ENCODE data around the gene SLC9C1.

The SLC9C1 gene

DNA sequence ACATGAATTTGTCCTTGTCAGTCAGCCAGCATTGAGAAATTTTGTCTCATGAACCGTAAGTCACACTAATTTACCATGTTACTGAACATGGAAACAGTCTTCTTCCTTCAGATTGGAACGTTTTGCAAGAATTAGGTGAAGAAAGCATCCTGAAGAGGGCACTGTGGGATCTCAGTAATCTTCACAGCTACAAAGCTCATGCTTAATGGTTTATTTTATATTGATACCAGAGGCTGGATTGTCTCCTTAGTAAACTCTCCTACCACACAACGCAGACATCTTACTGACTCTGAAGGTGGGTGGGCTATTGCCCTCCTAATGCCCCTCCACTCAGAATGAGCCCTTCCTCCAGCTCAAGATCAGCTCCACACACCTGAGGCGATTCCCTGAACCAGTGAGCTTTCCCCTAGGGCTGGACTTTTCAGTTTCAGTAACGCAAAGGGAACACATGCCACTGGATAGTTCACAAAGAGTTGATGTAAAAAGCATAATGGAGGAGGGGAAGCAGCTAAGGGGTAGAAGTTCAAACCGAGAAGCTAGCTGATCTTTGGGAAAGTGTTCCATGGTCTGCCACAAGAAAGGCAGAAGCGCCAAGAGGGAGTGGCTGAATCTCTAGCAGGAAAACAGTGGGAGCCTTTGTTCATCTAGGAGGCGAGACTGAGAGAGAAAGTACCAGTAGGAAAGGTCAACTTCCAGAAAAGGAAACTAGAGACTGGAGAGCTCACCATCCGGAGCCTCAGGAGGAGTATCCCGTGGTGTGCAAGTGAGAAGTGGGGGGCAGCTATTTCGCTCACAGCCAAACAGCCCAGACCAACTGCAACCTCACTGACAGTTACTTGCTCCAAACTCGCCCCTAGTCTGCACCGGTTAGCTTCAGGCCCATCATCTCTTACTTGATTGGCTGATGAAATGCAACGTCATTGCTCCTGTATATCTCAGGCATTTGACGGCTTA, at the start of gene SLC9C1:
Gene SLC9C1, minus strand, starts transcription at position 849 of the 954 bp plus-strand sequence. CDS start 7,425 bp downstream, outside the sequence.
- no peak within 1 kb of the TSS for H3K27ac ChIP-seq
- TF ChIP-seq ZFX (IDR thresholded peaks at IDR 0.05), result no peak
- TF ChIP-seq, protein P1, sequence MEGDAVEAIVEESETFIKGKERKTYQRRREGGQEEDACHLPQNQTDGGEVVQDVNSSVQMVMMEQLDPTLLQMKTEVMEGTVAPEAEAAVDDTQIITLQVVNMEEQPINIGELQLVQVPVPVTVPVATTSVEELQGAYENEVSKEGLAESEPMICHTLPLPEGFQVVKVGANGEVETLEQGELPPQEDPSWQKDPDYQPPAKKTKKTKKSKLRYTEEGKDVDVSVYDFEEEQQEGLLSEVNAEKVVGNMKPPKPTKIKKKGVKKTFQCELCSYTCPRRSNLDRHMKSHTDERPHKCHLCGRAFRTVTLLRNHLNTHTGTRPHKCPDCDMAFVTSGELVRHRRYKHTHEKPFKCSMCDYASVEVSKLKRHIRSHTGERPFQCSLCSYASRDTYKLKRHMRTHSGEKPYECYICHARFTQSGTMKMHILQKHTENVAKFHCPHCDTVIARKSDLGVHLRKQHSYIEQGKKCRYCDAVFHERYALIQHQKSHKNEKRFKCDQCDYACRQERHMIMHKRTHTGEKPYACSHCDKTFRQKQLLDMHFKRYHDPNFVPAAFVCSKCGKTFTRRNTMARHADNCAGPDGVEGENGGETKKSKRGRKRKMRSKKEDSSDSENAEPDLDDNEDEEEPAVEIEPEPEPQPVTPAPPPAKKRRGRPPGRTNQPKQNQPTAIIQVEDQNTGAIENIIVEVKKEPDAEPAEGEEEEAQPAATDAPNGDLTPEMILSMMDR (conservative IDR thresholded peaks at IDR 0.05), result peak; percentile 64

DNA sequence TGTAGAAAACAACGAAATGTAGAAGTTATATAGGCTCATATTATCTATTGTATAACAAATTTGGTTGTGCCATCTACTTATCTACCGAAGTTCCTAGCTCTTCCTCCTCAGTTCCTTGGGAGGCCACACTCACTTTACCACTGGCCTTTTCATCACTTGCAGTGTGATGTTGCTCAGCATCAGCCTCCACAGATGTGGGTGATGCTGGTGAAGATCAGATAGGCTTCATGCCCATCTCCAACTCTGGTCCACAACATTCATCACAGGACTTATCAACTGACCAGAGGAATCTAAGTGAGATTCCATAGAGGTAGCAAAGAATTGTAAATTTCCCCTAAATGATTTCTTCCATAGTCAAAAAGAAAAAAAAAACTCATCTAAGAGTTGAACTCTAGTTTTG, 47.4 kb upstream of the SLC9C1 start:
- H3K27ac ChIP-seq, result no peak overlapping the region

DNA sequence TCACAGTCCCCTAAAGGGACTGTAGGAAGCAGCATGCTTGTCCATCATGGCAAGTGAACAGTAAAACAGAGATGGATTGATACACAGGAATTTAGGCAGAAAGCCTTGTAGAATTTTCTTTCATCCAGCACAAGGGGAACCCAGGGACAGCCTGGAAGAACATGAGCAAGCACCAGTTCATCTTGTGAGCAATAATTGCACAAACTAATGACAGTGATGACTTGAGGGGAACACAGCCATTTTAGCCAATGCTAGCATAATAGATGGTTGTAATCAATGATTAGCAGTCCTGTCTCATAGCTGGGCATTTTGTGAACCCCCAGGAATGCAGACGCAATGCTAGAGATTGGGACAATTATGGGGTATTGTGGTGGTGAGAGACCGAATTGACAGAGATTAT, 45.6 kb upstream of the SLC9C1 start:
- no peak overlapping the region for H3K27ac ChIP-seq
- TF ChIP-seq ZFX (IDR thresholded peaks at IDR 0.05), result no peak
- TF ChIP-seq, protein P1 (conservative IDR thresholded peaks at IDR 0.05), result no peak

More for the DNA sequence above, 47.4 kb upstream of the SLC9C1 start:
- TF ChIP-seq, protein P1 (conservative IDR thresholded peaks at IDR 0.05), result no peak
- no peak for TF ChIP-seq ZFX (IDR thresholded peaks at IDR 0.05)

DNA sequence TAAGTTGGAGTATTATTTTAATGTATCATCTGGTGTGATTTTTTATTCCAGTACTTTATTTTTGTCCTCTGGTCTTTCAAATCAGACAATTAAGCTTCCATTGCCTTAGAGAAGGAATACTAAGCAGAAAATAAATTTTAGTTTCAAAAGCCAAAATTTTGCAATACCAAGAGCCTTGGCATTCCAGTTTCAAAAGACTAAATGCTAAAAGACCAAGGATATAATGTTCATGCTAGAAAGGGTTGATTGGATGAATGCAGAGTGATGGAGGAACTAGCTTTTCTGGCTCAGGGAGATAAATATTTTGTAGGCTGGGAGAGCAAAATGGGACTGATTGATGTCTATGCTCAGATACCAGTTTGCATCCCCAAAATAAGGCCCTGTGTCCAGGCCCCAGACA, 45.1 kb upstream of the SLC9C1 start:
- no peak for TF ChIP-seq ZFX (IDR thresholded peaks at IDR 0.05)
- TF ChIP-seq, protein P1 (conservative IDR thresholded peaks at IDR 0.05), result no peak
- no peak overlapping the region for H3K27ac ChIP-seq

DNA sequence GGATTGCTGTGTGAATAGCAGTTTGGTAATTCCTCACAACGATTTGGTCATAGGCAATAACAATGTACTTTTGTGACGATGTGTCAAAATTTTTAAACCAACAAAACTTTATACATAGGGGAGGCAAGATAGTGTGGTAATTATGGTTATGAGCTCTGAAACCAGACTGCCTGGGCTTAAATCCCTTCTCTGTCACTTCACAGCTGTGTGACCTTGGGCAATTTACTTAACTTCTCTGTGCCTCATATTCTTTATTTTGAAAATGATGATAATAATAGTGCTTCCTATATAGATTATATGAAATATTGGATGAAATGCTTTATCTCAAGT, 44.7 kb upstream of the SLC9C1 start:
- TF ChIP-seq, protein P1 (conservative IDR thresholded peaks at IDR 0.05), result no peak
- TF ChIP-seq ZFX (IDR thresholded peaks at IDR 0.05), result no peak
- H3K27ac ChIP-seq, result no peak overlapping the region

DNA sequence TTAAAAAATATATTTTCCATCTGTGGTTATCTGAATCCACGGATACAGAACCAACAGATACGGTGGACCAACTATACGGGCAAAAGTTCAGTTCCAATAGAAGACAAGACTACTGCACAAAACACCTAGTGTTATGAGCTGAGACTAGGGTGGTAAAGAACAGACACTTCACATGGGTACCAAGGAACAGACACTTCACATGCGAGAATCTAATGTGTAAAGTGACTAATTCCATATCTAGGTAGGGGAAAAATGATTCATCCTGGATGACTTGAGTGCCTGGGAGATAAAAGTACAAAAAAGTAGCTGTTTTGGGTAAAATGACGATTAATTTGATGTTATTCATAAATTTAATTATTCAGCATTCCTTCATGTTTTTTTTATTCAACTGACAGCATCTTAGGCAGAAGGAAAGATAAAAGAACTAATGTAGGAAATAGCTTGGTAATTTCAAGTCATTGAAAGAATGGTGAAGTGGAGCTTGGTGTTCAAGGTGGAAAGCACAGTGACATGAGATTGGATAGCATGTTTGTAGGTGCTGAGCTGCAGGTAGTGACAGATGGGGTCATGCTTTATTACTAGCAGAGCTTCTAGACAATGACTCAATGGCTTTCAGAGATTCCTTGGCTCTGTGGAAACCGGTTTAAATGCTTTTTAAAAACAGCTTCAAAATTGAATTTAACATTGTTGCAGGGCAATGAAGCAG, 44.2 kb upstream of the SLC9C1 start:
- no peak overlapping the region for H3K27ac ChIP-seq
- TF ChIP-seq, protein P1 (conservative IDR thresholded peaks at IDR 0.05), result no peak
- no peak for TF ChIP-seq ZFX (IDR thresholded peaks at IDR 0.05)

DNA sequence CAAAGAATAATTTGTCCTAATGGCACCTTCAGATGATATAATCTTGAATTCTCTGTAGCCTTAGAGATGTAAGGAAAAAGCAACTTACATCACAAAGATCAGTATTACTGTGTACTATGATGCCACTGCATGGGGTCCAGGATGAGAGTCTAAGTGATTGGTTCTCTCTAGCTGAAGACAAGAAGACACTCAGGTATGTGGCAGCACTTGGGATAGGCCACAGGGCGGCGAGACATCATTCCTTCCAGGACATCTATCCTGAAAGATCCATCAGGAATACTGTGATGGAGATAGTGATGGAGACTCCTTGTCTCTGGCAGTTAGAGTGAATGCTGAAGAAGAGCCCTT, 41.4 kb upstream of the SLC9C1 start:
- no peak for TF ChIP-seq ZFX (IDR thresholded peaks at IDR 0.05)
- TF ChIP-seq, protein P1 (conservative IDR thresholded peaks at IDR 0.05), result no peak
- H3K27ac ChIP-seq, result no peak overlapping the region

Measured in C4-2B (cell line).